ENCODE data around the gene HS3ST3B1. TPM values are rescaled to one million over a fixed set of nuclear protein-coding genes. Genes with fewer than 3 reads are reported as not detected.

HS3ST3B1 gene
- total RNA-seq, 1 experiment from 2014 or later: 2.4 TPM

DNA sequence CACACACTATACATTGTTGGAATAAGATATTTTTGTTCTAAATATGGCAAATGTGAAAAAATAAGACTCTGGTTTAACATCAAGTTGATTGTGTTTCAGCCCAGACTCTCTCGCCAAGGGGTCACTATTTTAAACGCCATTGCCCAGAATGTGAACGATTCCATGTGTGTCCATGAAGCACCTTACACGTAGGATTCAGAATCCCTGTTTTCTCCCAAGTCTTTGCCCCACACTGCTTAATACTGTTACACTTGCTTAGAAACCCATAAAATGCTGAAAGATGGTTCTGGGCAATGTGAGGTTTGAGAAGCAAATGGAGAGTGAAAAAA lies 7.7 kb downstream of the HS3ST3B1 start:
- Histone ChIP-seq H3K4me2 (ENCODE audit: low read length) (no peak overlapping the region), H3K9me3 (ENCODE audit: control insufficient read depth in 1 of 2, insufficient read depth in 1 of 2, low read depth in 1 of 2, low read length in 2 of 2) (no peaks in the 10 kb centered on the region), H2AFZ (ENCODE audit: low read depth, low read length, poor library complexity, severe bottlenecking) (no peak overlapping the region), H3K27ac (ENCODE audit: low read depth, low read length) (no peak overlapping the region), H3K9ac (ENCODE audit: low read length) (no peak overlapping the region), H3K9me2 (ENCODE audit: insufficient read depth) (no peaks in the 10 kb centered on the region), H3K4me1 (ENCODE audit: control insufficient read depth in 1 of 2, insufficient read depth in 2 of 2, low read length in 2 of 2) (no peaks in the 10 kb centered on the region), H3K79me2 (ENCODE audit: insufficient read depth, low read length) (no peaks in the 10 kb centered on the region), H3K36me3 (ENCODE audit: control insufficient read depth in 1 of 2, insufficient read depth in 2 of 2, low read length in 2 of 2) (no peaks in the 10 kb centered on the region), H3K27me3 (ENCODE audit: insufficient read depth, low read length) (no peaks in the 10 kb centered on the region), H3K4me3 (replicated peaks in 1 of 2; ENCODE audit: low read depth in 1 of 2, low read length in 2 of 2) (no peak overlapping the region), H4K20me1 (ENCODE audit: insufficient read depth) (no peaks in the 10 kb centered on the region)
- no TSS peak for BruUV-seq (replicated peaks)
- RAD21 ChIA-PET (ENCODE audit: low non-redundant PET in 1 of 2, low total read pairs in 2 of 2, uncharacterized antibody in 2 of 2, unreplicated experiment in 2 of 2): no interaction called here
- ATAC-seq: no peak
- DNase-seq (ENCODE audit: low read depth, low spot score): no peak
- CTCF ChIA-PET: no interaction called here
- TF ChIP-seq MAX (IDR thresholded peaks at IDR 0.05) (no peak), ELF1 (IDR thresholded peaks at IDR 0.05; ENCODE audit: borderline replicate concordance, low read depth) (no peak), FOSL1 (IDR thresholded peaks at IDR 0.05; ENCODE audit: low read depth) (no peak), CEBPB (IDR thresholded peaks at IDR 0.05; ENCODE audit: low read depth) (no peak), TCF7L2 (IDR thresholded peaks at IDR 0.05; ENCODE audit: borderline replicate concordance, extremely low read depth, insufficient read depth, insufficient read length) (no peak), YY1 (IDR thresholded peaks at IDR 0.05; ENCODE audit: extremely low read depth, insufficient replicate concordance, low read depth, low read length) (no peak), ZNF274 (IDR thresholded peaks at IDR 0.05; ENCODE audit: low read depth, low read length) (no peak), POLR2A (IDR thresholded peaks at IDR 0.05; ENCODE audit: borderline replicate concordance, extremely low read depth, insufficient read depth, insufficient read length) (no peak), SIN3A (IDR thresholded peaks at IDR 0.05; ENCODE audit: low read depth) (no peak), SP1 (IDR thresholded peaks at IDR 0.05; ENCODE audit: low read depth) (no peak)
- intact Hi-C loops (cut with micrococcal nuclease): loop anchor here (10.0 kb wide), 2 partner anchors 264 to 616 kb away; no protein-coding TSS in a partner anchor
- POLR2A ChIA-PET: no interaction called here
